HG02970 (cell line): ENCODE data around the gene SMIM21.

Experiments
- ATAC-seq: cut with Tn5 transposase; IDR thresholded peaks from one replicate; pipeline ENCODE4 v1.9.1; 2021; ENCODE audit warnings: mild to moderate bottlenecking, moderate library complexity, moderate number of reproducible peaks; ENCODE audit not compliant: unreplicated experiment, low FRiP score

Gene SMIM21

DNA sequence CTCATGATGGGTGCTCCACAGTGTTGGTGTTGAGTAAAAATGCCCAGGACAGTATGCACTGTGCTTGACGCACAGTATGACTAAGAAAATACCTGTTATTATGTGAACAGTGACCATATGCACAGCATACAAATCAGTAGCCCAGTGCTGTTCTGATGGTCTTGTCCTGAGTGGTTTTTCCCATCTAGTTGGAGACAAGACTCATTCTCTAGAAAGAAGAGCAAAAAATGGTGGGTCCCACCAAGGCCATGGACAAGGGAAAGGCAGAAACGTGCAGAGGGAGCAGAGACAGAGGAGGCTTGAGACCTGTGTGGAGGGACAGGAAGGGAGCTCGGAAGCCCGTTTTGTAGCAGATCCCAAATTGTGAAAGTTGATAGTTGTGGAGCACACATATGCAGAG, 987 bp upstream of the SMIM21 start:
- no peak for ATAC-seq

DNA sequence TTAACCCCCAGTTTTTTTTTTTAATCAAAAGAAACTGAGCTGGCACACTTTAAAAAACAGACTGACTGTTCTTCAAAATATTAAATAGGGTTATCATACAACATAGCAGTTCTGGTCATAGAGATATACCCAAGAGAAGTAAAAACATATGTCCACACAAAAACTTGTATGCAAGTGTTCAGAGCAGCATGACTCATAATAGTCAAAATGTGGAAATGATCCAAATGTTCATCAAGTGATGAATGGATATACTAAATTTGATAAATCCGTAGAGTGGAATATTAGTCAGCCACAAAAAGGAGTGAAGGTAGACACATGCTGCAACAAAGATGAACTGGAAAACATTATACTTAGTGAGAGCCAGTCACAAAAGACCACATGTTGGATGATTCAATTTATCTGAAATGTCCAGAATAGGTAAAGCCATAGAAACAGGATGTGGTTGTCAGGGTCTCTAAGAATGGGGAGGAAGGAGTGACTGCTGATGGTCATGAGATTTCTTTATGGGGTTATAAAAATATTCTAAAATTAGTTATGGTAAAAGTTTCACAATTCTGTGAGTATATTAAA, 5.1 kb downstream of the SMIM21 start:
- no peak for ATAC-seq

GRCh38 chr18:75421656-75422055, 5.8 kb downstream of the SMIM21 start:
- ATAC-seq, result no peak

- ATAC-seq, result no peak
Measured at GRCh38 chr18:75418293-75419005, 9.1 kb downstream of the SMIM21 start.

DNA sequence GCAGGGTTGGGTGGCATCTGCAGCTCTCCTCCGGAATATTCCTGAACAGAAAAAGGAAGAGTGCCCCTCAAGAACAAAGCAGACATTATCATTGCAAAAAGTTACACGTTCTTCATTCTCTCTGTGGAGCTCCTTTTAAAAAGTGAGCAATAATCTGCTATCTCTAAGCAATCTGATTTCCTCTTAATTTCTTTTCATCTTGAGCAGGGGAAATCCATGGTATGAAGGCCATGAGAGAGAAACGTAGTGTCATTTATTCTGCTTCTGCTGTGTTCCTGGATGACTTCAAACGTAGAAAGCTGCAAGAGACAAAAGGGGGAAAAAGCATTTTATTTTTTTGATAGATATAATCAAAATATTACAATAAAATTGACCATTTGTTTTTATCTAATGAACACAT, 16.9 kb downstream of the SMIM21 start:
- ATAC-seq, result no peak

DNA sequence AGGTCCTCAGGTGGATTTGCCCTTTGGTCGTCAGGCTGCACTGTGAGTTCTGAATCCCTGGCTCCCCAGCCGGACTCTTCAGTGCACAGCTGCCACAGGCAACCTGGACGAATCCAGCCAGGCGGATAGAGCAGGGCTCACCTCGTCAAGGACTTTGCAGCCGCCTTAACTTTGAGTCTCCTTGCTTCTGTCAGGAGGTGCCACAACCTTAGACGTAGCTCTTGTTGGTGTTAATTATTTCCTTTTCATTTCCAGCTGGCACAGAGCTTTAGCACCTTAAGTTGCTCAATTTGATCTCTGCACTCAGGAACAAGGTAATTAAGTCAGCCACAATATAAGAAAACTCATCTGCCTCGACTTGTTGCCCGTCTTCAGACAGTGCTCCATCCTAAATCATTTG, 17.7 kb downstream of the SMIM21 start:
- ATAC-seq, result no peak

DNA sequence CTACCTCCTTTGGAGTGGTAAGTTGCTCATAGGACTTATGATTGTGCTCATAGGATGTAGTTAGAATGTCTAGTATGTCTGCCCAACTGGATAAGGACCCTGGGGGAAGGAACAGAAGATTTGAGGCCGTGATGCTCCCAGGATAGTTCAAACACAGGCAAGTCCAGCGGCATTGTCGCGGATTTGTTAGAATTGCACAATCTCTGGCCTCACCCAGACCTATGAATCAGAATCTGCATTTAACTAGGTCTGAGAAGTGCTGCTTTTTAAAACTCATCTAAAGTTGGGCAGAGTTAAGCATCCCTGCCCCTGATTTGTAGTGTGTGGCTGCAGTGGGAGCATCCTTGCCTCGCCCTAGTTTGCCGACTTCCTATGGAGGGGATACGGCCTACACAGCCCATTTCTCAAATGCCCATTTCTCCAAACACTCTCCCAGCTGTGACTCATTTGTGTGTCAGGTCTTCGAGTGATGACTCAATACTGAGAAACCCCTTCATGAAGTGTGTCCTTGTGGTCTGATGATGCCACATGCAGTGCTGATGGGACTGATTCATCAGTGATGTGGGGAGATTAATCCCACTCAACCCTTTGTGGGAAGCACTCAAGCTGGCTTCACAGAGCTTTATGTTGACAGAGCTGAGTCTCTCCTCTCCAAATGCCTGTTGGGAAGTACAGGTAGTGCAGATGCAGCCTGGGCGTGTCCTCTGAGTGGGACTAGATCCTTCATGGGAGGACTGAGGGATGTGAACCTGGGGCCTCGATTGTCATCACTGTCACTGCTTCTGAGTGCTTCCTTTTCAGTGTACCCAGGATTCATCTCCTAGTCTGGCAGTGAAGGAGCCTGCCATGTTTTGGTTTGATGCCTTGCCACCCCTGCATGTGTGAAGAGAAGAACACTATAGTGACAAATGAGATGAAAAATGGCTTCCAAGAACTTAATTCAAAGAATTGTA, 18.7 kb downstream of the SMIM21 start:
- ATAC-seq, result no peak

- ATAC-seq, result no peak
Measured at GRCh38 chr18:75407468-75408437, 19.8 kb downstream of the SMIM21 start.

- ATAC-seq, result no peak
Measured at GRCh38 chr18:75406491-75407445, 20.7 kb downstream of the SMIM21 start.

GRCh38 chr18:75405351-75405750, 22.2 kb downstream of the SMIM21 start:
- ATAC-seq, result no peak

DNA sequence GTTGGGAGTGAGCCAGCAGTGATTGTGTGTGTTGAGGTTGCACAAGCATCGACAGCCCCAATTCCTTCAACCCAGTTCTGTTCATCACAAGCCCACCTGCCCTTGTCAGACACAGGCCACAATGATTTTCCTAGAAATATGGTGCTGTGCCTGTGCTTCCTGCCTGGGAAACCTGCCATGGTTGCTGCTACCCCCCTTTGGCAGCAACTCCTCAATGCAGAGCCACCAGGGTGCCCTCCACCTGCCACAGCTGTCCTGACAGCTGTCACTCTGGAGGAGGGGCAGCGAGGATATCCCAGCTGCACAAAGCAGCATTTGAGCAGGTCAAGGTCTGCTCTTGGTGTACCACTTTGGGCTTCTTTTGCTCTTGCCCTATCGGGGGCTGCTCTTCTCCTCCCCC, 27.1 kb downstream of the SMIM21 start:
- no peak for ATAC-seq

- ATAC-seq, result no peak
Measured at GRCh38 chr18:75395137-75395536, 32.4 kb downstream of the SMIM21 start.

GRCh38 chr18:75393721-75394120, 33.8 kb downstream of the SMIM21 start:
- no peak for ATAC-seq

DNA sequence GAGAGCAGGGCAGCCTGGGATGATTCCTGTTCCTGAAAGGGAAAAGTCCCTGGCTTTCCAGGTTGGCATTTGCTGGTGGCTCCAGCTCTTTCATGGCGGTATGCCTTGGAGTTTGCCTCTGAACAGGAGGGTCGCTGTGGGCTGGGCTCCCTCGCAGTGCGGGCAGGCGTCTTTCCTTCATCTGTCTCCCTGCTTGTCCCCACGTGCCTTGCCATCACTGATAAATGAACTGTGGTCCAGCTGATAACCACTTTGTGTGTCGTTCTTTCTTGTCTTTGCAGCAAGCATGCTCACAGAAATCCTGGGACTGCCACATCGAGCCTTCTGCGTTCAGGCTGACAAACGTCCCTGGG, 35.3 kb downstream of the SMIM21 start:
- no peak for ATAC-seq

- ATAC-seq, result no peak
Measured at GRCh38 chr18:75391279-75392225, 36.0 kb downstream of the SMIM21 start.

DNA sequence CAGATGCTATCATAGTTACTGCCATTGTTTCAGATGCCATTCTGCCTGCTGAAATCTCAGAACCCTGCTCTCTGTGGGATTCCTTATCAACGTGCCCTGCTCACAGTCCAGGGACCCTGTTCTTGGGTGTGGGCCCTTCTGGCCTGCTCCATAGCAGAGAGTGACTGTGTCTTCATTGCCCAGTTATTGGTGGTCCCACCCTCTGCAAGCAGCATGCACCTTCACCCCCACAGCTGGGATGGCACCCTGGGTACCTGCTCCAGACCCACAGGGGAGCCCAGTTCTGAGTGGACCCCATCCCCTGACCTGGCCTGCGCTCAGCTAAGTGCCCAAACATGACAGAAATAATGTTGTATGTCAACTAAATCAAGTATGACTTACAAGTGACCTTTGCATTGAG, 36.6 kb downstream of the SMIM21 start:
- ATAC-seq, result no peak

GRCh38 chr18:75384144-75384543, 43.4 kb downstream of the SMIM21 start:
- ATAC-seq, result no peak
